Measurements from ENCODE around the gene GPR148. TPM values are rescaled to one million over a fixed set of nuclear protein-coding genes. Genes with fewer than 3 reads are reported as not detected.

Gene GPR148
- total and polyA plus RNA-seq, 2 of the 8 experiments (the other 6 are each of a cell fraction or from before 2014, with no cell fraction given), result 0.05 TPM; not detected in 1

- TF ChIP-seq PHF8 (conservative IDR thresholded peaks at IDR 0.05; ENCODE audit: low read depth, low read length) (no peak), RNF2 (IDR thresholded peaks at IDR 0.05; ENCODE audit: borderline replicate concordance, low read depth, low read length, missing control alignments, poor library complexity, severe bottlenecking) (no peak), EP300 (IDR thresholded peaks at IDR 0.05; ENCODE audit: borderline replicate concordance in 1 of 2, low read depth in 2 of 2, low read length in 2 of 2) (no peak), RAD21 (IDR thresholded peaks at IDR 0.05 in 1 of 2, conservative IDR thresholded peaks at IDR 0.05 in 1 of 2; ENCODE audit: low read depth in 2 of 2, low read length in 2 of 2) (peak; percentile 34 to 45)
Measured at GRCh38 chr2:130768191-130768855, 39.5 kb downstream of the GPR148 start (continued).

Measured in H1 (cell line).